Activated CD4-positive, alpha-beta memory T cell treated with anti-CD3 and anti-CD28 coated beads for 36 hours (primary cell): ENCODE data around the gene ANKRD34B. TPM values are rescaled to one million over a fixed set of nuclear protein-coding genes. Genes with fewer than 3 reads are reported as not detected.

Experiments
- total RNA-seq, 2 experiments: library from RNA; stranded (reverse); gene quantifications; one replicate each; pipeline ENCODE4 v1.2.3, GENCODE V29; 2021

ANKRD34B gene
- total RNA-seq, 2 experiments from 2014 or later, result not detected

Other genes with a start within 250 kb of the ANKRD34B start
- gene ZFYVE16, start 162.2 kb downstream of the ANKRD34B start, total RNA-seq, result 10 to 100 TPM; 12.1 to 15.7 TPM
- under 1 TPM; 0.24 to 0.27 TPM for gene FAM151B, start 82.2 kb downstream of the ANKRD34B start, total RNA-seq
- gene MSH3, start 84.4 kb upstream of the ANKRD34B start, total RNA-seq, result 10 to 100 TPM; 23.2 to 23.6 TPM
- gene DHFR, start 84.7 kb upstream of the ANKRD34B start, total RNA-seq, result 100 to 1,000 TPM; 108 to 110 TPM